CD8-positive, alpha-beta memory T cell (primary cell): ENCODE results near the gene MLF2. TPM values are rescaled to one million over a fixed set of nuclear protein-coding genes. Genes with fewer than 3 reads are reported as not detected.
"Not testable (repeated sequence)": the region's sequence is repeated elsewhere in the genome, so short reads cannot be mapped to it uniquely, and the experiment has no call there.

Experiments used
- CTCF ChIA-PET: fragments of 350-600 bp; sonication (Branson Sonifier 250); formaldehyde crosslinking; loops from one replicate; lab custom pipeline; 2021; ENCODE audit warnings: antibody characterized with exemption; lab: Charles Lee
- POLR2A ChIA-PET: fragments of 350-600 bp; sonication (Branson Sonifier 250); formaldehyde crosslinking; loops from one replicate; lab custom pipeline; 2021; ENCODE audit warnings: antibody characterized with exemption; lab: Charles Lee
- DNase-seq, 5 donors: peaks; one replicate each; pipeline versions ENCODE4 v3.0.0 to v3.0.0-alpha.2; 2020 to 2022; ENCODE audit warnings: mixed read lengths in 1 of 5
- H3K27ac ChIP-seq: one replicate; pipeline ENCODE4 v1.7.0; 2013; ENCODE audit warnings: low read depth, mild to moderate bottlenecking, low read length, moderate library complexity
- H3K27me3 ChIP-seq: 2 replicates; pipeline ENCODE4 v1.7.0; 2013; ENCODE audit warnings: low read length, mild to moderate bottlenecking; ENCODE audit not compliant: insufficient read depth, poor library complexity, severe bottlenecking
- H3K36me3 ChIP-seq: 2 replicates; pipeline ENCODE4 v1.7.0; 2013; ENCODE audit warnings: mild to moderate bottlenecking, low read length, moderate library complexity; ENCODE audit not compliant: insufficient read depth
- H3K4me1 ChIP-seq: 2 replicates; pipeline ENCODE4 v1.7.0; 2013; ENCODE audit warnings: mild to moderate bottlenecking, low read length, moderate library complexity; ENCODE audit not compliant: insufficient read depth
- H3K4me3 ChIP-seq: 2 replicates; pipeline ENCODE4 v1.7.0; 2013; ENCODE audit warnings: mild to moderate bottlenecking, low read length
- H3K9me3 ChIP-seq: 2 replicates; pipeline ENCODE4 v1.7.0; 2013; ENCODE audit warnings: mild to moderate bottlenecking, low read length
- H3K27ac Mint-ChIP-seq, 8 donors: one replicate each; pipeline ENCODE4 v1.8.0; 2020 to 2021; ENCODE audit warnings: mixed read lengths in 8 of 8, mild to moderate bottlenecking in 6 of 8, inconsistent platforms in 3 of 8, moderate library complexity in 3 of 8
- H3K27me3 Mint-ChIP-seq, 2 donors: one replicate each; pipeline ENCODE4 v1.8.0; 2020 to 2021; ENCODE audit warnings: mixed read lengths in 2 of 2, mild to moderate bottlenecking in 1 of 2, moderate library complexity in 1 of 2
- H3K36me3 Mint-ChIP-seq, 3 donors: one replicate each; pipeline ENCODE4 v1.8.0; 2020 to 2021; ENCODE audit warnings: mixed read lengths in 3 of 3, inconsistent platforms in 1 of 3, mild to moderate bottlenecking in 1 of 3
- H3K4me1 Mint-ChIP-seq, 3 donors: one replicate each; pipeline ENCODE4 v1.8.0; 2020 to 2021; ENCODE audit warnings: mixed read lengths in 3 of 3, inconsistent platforms in 1 of 3, mild to moderate bottlenecking in 1 of 3
- H3K4me3 Mint-ChIP-seq, 7 donors: one replicate each; pipeline ENCODE4 v1.8.0; 2020 to 2021; ENCODE audit warnings: mixed read lengths in 7 of 7, mild to moderate bottlenecking in 6 of 7, moderate library complexity in 4 of 7, inconsistent platforms in 2 of 7
- H3K9me3 Mint-ChIP-seq, 5 donors: one replicate each; pipeline ENCODE4 v1.8.0; 2020 to 2022; ENCODE audit warnings: mixed read lengths in 5 of 5, mild to moderate bottlenecking in 3 of 5, moderate library complexity in 2 of 5, inconsistent platforms in 1 of 5
- polyA plus RNA-seq: library from polyadenylated mRNA; unstranded; fragments of 300-500 nt; fragmentation: Illumina TruSeq; gene quantifications from one replicate; pipeline ENCODE4 v1.2.3, GENCODE V29; 2021
- total RNA-seq, 2 experiments: library from RNA; stranded (reverse); gene quantifications; one replicate each; pipeline ENCODE4 v1.2.3, GENCODE V29; 2021

Gene MLF2
- total and polyA plus RNA-seq, 3 experiments from 2014 or later, result 141 to 146 (median 141) TPM

- Histone ChIP-seq H3K27me3 (no peaks in the 10 kb centered on the region), H3K27ac (peak within 1 kb of the TSS; percentile 67), H3K36me3 (peaks cover 15% of the 10 kb centered on the region), H3K4me1 (peaks cover 19% of the 10 kb centered on the region), H3K9me3 (no peaks in the 10 kb centered on the region), H3K4me3 (peak within 1 kb of the TSS; percentile 77)
- Mint-ChIP-seq H3K36me3 (peaks cover 4 to 29% (median 5%) of the 10 kb centered on the region in 3 donors), H3K4me3 (peak within 1 kb of the TSS; percentile 84 to 91 (median 87)), H3K27me3 (no peaks in the 10 kb centered on the region), H3K9me3 (peaks cover 0 to 3% (median 0%) of the 10 kb centered on the region in 5 donors), H3K27ac (peak within 1 kb of the TSS; percentile 90 to 100 (median 97)), H3K4me1 (peaks cover 22 to 32% (median 23%) of the 10 kb centered on the region in 3 donors)
- ChIA-PET POLR2A (interaction anchor here (0.5 to 2.7 kb wide), 22 partner anchors 9 to 253 kb away, joined by 3 to 92 read pairs (median 4); partner anchors contain the start of genes C12orf57, CDCA3, MLF2 and PTMS), CTCF (interaction anchor here (0.7 to 2.6 kb wide), 16 partner anchors 9 to 165 kb away, joined by 3 to 26 read pairs (median 4); partner anchors contain the start of genes CDCA3, MLF2, P3H3 and PTMS)
- DNase-seq, result peak; percentile 90 to 96 (median 92)
These were observed 29.1 kb downstream of the MLF2 start, which contains the start of gene COPS7A for GRCh38 chr12:6723607-6724408. COPS7A (plus strand) TSS chr12:6724046; CDS start chr12:6724657, 611 bp downstream.

- ChIA-PET POLR2A (interaction anchor here (1.2 to 2.7 kb wide), 4 partner anchors 13 to 34 kb away, joined by 3 to 92 read pairs (median 16); partner anchors contain the start of genes MLF2 and ZNF384), CTCF (interaction anchor here (1.4 to 2.6 kb wide), 7 partner anchors 10 to 129 kb away, joined by 5 to 26 read pairs (median 7); partner anchors contain the start of genes CDCA3, MLF2, P3H3 and PTMS)
- Mint-ChIP-seq H3K4me3 (peak overlapping the region in 2 of 7 donors; percentile 3 to 73), H3K36me3 (peaks cover 2 to 20% (median 4%) of the 10 kb centered on the region in 3 donors), H3K27ac (peak overlapping the region in 6 of 8 donors; percentile 50 to 99 (median 72)), H3K9me3 (peaks cover 0 to 3% (median 0%) of the 10 kb centered on the region in 5 donors), H3K27me3 (no peaks in the 10 kb centered on the region), H3K4me1 (peaks cover 22 to 32% (median 23%) of the 10 kb centered on the region in 3 donors)
- H3K27me3 ChIP-seq, result no peaks in the 10 kb centered on the region
- peak overlapping the region; percentile 67 for H3K27ac ChIP-seq
- no peak overlapping the region for H3K4me3 ChIP-seq
- DNase-seq, result no peak
- H3K4me1 ChIP-seq, result peaks cover 19% of the 10 kb centered on the region
- H3K36me3 ChIP-seq, result peaks cover 6% of the 10 kb centered on the region
- no peaks in the 10 kb centered on the region for H3K9me3 ChIP-seq
These were observed 30.1 kb downstream of the MLF2 start for GRCh38 chr12:6722863-6723262.

GRCh38 chr12:6716874-6717437 is 36.0 kb downstream of the MLF2 start:
- Histone ChIP-seq H3K9me3 (no peaks in the 10 kb centered on the region), H3K36me3 (no peaks in the 10 kb centered on the region), H3K27ac (no peak overlapping the region), H3K4me1 (no peaks in the 10 kb centered on the region), H3K4me3 (no peak overlapping the region), H3K27me3 (no peaks in the 10 kb centered on the region)
- Mint-ChIP-seq H3K27me3 (peaks cover 6 to 14% of the 10 kb centered on the region in 2 donors), H3K4me3 (no peak overlapping the region), H3K27ac (no peak overlapping the region), H3K36me3 (no peaks in the 10 kb centered on the region), H3K4me1 (no peaks in the 10 kb centered on the region), H3K9me3 (no peaks in the 10 kb centered on the region)
- CTCF ChIA-PET, result no interaction called here
- DNase-seq, result no peak
- POLR2A ChIA-PET, result interaction anchor here (0.7 kb wide), 1 partner anchor 257 kb away, joined by 3 read pairs; no protein-coding TSS in a partner anchor

- DNase-seq, H3K4me3 Mint-ChIP-seq, H3K36me3 Mint-ChIP-seq, H3K9me3 Mint-ChIP-seq, H3K9me3 ChIP-seq, H3K36me3 ChIP-seq, H3K27me3 ChIP-seq, H3K27ac ChIP-seq, H3K4me3 ChIP-seq, H3K27ac Mint-ChIP-seq, H3K4me1 Mint-ChIP-seq, H3K4me1 ChIP-seq, CTCF ChIA-PET: not testable (repeated sequence)
- POLR2A ChIA-PET, result interaction anchor here (0.7 kb wide), 1 partner anchor 256 kb away, joined by 3 read pairs; no protein-coding TSS in a partner anchor
- H3K27me3 Mint-ChIP-seq, result peaks cover 10 to 14% of the 10 kb centered on the region in 2 donors
These were observed 36.7 kb downstream of the MLF2 start for GRCh38 chr12:6716031-6716873.

- H3K4me1 ChIP-seq, result no peaks in the 10 kb centered on the region
- H3K27me3 ChIP-seq, result no peaks in the 10 kb centered on the region
- ChIA-PET POLR2A (interaction anchor here (1.2 kb wide), 1 partner anchor 15 kb away, joined by 5 read pairs; the partner anchor contains the start of gene COPS7A), CTCF (interaction anchor here (0.6 kb wide), 1 partner anchor 96 kb away, joined by 3 read pairs; no protein-coding TSS in a partner anchor)
- no peaks in the 10 kb centered on the region for H3K36me3 ChIP-seq
- no peak overlapping the region for H3K27ac ChIP-seq
- H3K9me3 Mint-ChIP-seq, result no peaks in the 10 kb centered on the region
- peaks cover 7 to 10% (median 8%) of the 10 kb centered on the region in 3 donors for H3K4me1 Mint-ChIP-seq
- no peaks in the 10 kb centered on the region for H3K9me3 ChIP-seq
- no peaks in the 10 kb centered on the region for H3K36me3 Mint-ChIP-seq
- H3K27ac Mint-ChIP-seq, result peak overlapping the region; percentile 12 to 96 (median 80)
- peak overlapping the region; percentile 75 to 94 (median 80) for H3K4me3 Mint-ChIP-seq
- peak in 3 of 5 donors; percentile 7 to 64 (median 50) for DNase-seq
- peaks cover 25 to 27% of the 10 kb centered on the region in 2 donors for H3K27me3 Mint-ChIP-seq
- H3K4me3 ChIP-seq, result no peak overlapping the region
These were observed 44.0 kb downstream of the MLF2 start for GRCh38 chr12:6708960-6709394.

GRCh38 chr12:6708351-6708750 is 44.6 kb downstream of the MLF2 start:
- DNase-seq, H3K27ac ChIP-seq, H3K9me3 Mint-ChIP-seq, H3K9me3 ChIP-seq, H3K36me3 Mint-ChIP-seq, CTCF ChIA-PET, H3K4me1 ChIP-seq, H3K4me3 ChIP-seq, H3K27ac Mint-ChIP-seq, H3K36me3 ChIP-seq, H3K27me3 ChIP-seq: not testable (repeated sequence)
- POLR2A ChIA-PET, result interaction anchor here (1.2 kb wide), 1 partner anchor 16 kb away, joined by 5 read pairs; the partner anchor contains the start of gene COPS7A
- Mint-ChIP-seq H3K27me3 (peaks cover 30 to 33% of the 10 kb centered on the region in 2 donors), H3K4me3 (peak overlapping the region in 1 of 7 donors; percentile 9), H3K4me1 (peaks cover 7 to 10% (median 8%) of the 10 kb centered on the region in 3 donors)

- Histone ChIP-seq H3K9me3 (no peaks in the 10 kb centered on the region), H3K4me3 (no peak overlapping the region), H3K27me3 (peaks cover 26% of the 10 kb centered on the region), H3K4me1 (peaks cover 5% of the 10 kb centered on the region), H3K27ac (no peak overlapping the region), H3K36me3 (no peaks in the 10 kb centered on the region)
- ChIA-PET POLR2A (no interaction called here), CTCF (no interaction called here)
- peaks cover 18 to 21% (median 21%) of the 10 kb centered on the region in 3 donors for H3K4me1 Mint-ChIP-seq
- peak overlapping the region in 1 of 7 donors; percentile 15 for H3K4me3 Mint-ChIP-seq
- H3K9me3 Mint-ChIP-seq, result peaks cover 0 to 4% (median 0%) of the 10 kb centered on the region in 5 donors
- DNase-seq, result peak in 1 of 5 donors; percentile 27
- H3K27ac Mint-ChIP-seq, result no peak overlapping the region
- H3K27me3 Mint-ChIP-seq, result peaks cover 53 to 54% of the 10 kb centered on the region in 2 donors
- peaks cover 0 to 2% (median 0%) of the 10 kb centered on the region in 3 donors for H3K36me3 Mint-ChIP-seq
These were observed 49.3 kb downstream of the MLF2 start for GRCh38 chr12:6703631-6704030.
